ENCODE measurements around the gene ABHD1.

Gene ABHD1

DNA sequence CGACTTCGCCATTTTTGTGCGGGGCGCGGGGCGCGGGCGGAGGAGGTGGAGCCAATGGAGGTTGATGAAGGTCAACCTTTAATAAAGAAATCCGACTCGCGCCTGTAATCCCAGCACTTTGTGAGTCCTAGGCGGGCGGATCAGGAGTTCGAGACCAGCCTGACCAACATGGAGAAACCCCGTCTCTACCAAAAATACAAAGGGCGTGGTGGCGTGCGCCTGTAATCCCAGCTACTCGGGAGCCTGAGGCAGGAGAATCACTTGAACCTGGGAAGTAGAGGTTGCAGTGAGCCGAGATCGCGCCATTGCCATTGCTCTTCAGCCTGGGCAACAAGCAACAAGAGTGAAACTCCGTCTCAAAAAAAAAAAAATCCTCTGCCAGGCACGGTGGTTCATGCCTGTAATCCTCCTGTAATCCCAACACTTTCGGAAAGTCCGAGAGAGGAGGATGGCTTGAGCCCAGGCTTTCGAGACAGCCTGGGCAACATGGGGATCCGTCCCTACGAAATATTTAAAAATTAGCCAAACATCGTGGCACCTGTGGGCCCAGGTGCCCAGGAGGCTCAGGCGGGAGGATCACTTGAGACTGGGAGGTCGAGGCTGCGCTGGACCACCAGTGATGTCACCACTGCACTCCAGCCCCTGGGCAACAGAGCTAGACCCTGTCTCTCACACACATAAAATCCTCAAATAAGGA lies 11.3 kb downstream of the ABHD1 start:
- no peak for DNase-seq (ENCODE audit: low read depth in 2 of 3, low spot score in 1 of 3)

DNA sequence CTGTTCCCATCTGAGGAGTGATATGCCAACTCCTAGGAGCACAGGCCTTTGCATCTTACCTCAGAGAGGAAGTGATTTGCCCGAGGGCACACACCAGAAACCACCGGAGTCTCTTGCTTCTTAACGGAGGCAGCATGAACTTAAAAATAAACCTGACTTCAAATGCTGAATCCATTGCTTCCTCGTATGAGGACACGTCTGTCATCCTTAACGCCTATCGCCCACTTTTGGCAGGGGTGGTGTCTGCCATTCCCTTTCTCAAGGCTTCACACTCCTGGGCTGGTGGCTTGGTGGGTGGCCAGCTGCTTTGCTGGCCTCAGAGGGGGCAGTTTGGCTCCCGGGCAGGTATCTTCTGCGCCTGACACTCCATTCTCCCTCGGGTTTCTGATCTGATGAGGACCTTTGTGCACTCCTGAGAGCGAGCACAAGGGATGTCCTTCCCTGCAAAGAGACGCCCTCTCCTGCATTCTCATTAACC lies 11.9 kb downstream of the ABHD1 start:
- no peak for DNase-seq (ENCODE audit: low read depth in 2 of 3, low spot score in 1 of 3)

DNA sequence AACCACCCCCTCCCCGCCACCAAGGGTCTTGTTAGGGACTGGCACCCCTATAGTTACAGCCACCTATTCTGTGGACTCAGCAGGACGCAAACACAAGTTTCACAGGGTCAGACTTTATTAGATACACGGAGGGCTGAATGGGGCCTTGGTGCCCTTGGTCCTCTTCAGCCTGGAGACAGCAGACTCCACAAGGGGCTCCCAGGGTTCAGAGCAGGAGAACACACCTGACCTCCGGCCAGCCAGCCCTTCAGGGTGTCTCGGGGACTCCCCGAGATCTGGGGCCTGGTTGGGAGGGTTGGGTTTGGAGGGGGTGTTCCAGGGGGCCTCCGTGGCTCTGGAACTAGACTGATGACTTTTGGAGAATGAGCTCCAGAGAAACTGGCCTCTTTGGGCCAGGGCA lies 13.1 kb downstream of the ABHD1 start:
- DNase-seq (ENCODE audit: low read depth in 2 of 3, low spot score in 1 of 3), result no peak

DNA sequence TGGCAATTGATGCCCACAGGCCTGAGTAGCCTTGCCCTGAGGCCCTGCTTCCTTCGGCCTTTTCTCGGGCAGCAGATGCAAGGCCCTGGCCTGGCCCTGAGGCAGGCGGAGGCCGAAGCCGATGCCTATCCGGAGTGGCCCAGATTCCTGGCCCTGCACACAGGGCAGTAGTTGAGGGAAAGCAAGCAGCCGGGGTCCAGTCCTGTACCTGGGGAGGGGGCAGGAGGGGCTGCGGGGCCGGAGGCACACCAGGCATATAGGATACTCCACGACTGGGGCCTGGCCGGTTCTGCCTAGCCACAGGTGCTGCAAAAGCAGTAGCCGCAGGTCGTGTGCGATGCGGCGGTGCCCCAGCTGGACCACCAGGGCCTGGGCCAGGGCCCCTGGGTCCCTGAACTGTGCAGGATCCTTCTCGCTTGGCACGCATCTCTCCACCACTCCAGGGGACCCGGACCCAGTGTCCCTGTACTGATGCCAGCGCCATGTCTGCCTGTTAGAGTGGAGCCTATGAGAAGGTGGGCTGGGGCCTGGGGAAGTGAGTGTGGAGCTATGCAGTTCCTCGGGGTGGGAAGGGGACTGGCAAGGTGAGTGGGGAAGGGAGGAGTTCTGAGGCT lies 13.8 kb downstream of the ABHD1 start:
- DNase-seq (ENCODE audit: low read depth in 2 of 3, low spot score in 1 of 3), result no peak

DNA sequence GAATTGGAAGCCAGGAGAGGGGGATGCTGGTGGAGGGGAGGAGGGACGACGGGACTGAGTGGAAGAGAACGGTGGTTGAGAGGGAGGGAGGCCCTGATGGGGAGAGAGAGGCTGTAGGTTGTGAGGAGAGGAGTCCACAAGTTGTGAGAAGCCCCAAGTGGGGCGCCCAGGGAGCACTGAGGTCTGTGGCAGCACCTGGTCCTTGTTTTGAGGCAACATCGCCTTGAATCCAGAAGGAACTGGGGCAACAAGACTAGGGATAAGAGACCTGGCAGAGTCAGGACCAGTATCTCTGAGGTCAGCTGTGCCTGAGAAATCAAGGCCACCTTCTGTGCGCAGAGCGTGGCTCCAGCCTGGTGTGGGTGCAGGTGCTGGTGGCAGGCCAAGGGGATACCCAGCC lies 14.5 kb downstream of the ABHD1 start:
- no peak for DNase-seq (ENCODE audit: low read depth in 2 of 3, low spot score in 1 of 3)

DNA sequence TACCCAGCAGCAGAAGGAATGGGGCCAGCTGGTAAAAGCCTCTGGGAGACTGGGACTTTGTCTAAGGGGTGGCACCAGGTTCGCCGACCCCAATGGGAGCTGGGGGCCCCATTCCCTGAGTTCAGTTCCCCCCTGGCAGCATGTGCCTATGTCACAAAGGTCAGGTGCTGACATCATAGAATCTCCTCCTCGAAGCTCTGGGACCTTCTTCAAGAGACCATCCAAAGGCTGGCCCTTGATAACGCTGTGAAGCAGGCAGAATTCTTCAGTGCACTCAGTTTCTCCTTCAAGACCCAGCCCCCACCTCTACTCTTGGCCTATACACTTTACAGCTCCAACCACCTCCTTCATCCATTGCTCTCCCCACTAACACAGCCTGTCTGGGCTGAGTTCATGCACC lies 15.7 kb downstream of the ABHD1 start, which contains the start of gene PRR30:
TSS of gene PRR30 (minus strand) at position 101 of the 400 bp plus-strand sequence. CDS start 1,081 bp downstream, outside the sequence.
- no peak for DNase-seq (ENCODE audit: low read depth in 2 of 3, low spot score in 1 of 3)

DNA sequence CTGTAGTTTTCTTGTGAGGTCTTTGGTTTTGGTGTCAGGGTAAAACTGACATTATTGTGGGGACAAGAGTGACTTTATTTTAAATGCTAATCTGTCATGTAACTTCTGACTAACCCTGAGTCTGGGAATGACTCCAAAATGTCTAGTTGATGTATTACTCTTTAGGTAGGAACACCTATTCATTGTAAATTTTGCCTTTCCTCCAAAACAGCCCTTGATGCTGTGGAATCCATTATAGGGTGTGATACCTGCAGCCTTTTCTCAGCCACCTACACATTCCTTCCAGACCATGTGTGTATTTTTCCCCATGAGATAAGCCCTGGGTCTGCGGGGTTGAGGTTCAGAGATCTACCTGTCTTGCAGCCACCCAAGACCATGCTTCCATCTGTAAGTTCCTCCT lies 19.7 kb downstream of the ABHD1 start:
- DNase-seq (ENCODE audit: low read depth in 2 of 3, low spot score in 1 of 3), result no peak

DNA sequence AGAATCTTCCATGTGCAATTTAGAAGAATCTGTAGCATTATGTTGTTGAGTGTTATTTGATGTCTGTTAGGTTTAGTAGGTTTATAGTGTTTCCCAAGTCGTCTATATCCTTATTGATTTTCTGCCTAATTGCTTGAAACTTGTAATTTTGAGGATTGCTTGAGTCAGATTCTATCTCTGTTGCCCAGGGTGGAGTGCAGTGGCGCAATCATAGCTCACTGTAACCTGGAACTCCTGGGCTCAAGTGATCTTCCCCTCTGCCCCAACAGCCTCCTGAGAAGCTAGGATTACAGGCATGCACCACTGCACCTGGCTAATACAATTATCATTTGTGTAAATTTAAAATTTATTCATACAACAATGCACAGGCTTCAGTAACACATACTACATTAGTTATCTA lies 22.1 kb downstream of the ABHD1 start:
- no peak for DNase-seq (ENCODE audit: low read depth in 2 of 3, low spot score in 1 of 3)

DNA sequence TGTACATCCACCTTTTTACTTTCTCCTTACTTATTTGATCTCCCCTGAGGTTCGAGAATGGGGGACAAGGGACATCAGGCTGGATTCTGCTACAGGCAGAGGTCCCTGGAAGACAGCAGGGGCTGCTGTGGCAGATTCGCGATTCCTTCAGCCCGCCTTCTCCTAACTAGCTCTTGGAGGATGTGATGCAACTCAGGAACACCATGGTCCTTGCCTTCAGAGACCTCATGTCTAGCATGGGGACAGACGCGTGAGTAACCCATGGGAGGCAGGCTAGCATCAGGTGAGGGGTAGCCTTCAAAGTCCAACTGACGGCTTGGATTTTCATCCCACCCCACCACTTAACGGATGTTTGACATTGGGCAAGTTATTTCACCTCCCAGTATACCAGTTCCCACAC lies 24.3 kb downstream of the ABHD1 start:
- DNase-seq (ENCODE audit: low read depth in 2 of 3, low spot score in 1 of 3), result no peak

DNA sequence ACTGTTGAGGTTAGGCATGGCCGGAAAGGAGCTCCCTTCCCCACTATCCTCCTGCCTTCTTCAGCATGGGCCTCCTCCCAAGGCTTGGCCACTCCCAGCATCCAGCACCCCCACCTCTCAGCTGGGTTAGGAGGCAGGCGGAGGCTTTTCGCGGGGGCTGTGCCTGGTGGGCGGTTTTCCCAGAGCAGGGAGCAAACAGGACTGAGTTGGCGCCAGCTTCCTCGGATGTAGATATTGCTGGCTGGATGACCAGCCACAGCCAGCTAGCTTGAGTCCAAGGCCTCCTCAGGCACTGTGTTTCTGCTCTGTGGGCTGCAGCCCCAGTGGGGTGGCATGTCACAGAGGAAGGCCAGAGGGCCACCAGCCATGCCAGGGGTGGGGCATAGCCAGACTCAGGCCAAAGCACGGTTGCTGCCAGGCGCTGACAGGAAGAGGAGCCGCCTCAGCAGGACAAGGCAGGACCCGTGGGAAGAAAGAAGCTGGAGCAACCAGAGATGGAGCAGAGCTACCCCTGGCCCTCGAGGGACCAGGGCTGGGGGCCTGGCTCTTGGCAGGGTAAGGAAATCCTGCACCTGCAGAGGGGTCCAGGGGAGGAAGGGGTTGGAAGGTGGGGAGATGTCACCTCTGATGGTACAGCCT lies 25.3 kb downstream of the ABHD1 start, which contains the start of gene TCF23:
TSS of gene TCF23 (plus strand) at position 204 of the 639 bp plus-strand sequence. CDS start at position 334, 130 bp downstream.
- DNase-seq (ENCODE audit: low read depth in 2 of 3, low spot score in 1 of 3), result no peak

DNA sequence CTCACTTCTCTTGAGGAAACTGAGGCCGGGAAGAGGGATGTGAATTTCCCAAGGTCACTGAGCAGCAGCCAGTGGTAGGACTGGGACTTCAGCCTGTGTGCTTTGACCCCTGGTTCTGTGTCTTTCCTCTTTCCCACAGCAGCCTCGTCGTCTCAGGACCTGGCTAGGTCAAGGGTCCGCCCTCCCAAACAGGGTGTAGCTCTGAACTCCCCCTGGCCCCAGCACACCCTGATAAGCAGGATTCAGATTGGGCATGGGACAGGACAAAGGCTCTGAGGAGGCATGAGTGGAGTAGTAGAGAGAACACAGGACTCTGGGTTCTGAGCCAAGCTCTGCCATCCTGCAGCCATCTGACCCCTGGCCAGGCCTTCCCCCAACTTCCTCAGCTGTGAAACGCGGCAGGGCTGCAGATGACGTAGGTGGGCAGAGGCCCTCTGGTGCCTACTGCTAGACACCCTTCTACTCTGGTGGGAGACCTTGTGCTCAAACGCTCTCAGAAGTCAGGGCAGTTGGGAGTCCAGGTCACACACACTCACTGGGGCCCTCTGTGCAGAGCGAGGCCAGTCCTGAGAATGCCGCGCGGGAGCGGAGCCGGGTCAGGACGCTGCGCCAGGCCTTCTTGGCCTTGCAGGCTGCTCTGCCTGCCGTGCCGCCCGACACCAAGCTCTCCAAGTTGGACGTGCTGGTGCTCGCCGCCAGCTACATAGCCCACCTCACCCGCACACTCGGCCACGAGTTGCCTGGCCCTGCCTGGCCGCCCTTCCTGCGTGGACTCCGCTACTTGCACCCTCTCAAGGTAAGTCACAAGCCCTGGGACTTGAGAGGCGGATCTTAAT lies 26.2 kb downstream of the ABHD1 start:
- no peak for DNase-seq (ENCODE audit: low read depth in 2 of 3, low spot score in 1 of 3)

DNA sequence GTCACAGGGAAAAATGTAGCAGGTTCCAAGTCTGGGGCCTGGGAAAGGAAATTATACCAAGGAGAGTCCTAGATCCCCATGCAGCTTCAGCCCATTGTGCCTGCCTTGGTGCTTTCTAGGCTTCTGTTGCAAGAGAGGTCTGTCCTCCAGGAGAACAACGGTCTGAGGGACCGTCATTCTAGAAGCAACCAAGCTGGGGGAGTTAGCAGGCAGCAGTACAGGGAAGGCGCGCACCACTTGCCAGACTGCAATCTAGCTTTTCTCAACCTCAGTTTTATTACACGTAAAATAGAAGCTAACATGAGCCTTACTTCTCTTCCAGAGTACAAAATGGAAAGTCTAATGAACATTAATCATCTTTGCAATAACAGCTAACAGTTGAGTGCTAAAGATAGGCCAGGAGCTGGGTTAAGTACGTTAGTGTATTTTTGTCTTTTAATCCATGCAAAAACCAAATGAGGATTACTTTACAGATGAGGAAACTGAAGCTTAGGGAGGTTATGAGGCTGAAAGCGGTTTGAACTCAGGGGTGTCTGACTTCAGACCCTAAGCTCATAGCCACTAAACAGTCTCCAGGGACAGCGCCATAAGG lies 27.1 kb downstream of the ABHD1 start:
- DNase-seq (ENCODE audit: low read depth in 2 of 3, low spot score in 1 of 3), result no peak

DNA sequence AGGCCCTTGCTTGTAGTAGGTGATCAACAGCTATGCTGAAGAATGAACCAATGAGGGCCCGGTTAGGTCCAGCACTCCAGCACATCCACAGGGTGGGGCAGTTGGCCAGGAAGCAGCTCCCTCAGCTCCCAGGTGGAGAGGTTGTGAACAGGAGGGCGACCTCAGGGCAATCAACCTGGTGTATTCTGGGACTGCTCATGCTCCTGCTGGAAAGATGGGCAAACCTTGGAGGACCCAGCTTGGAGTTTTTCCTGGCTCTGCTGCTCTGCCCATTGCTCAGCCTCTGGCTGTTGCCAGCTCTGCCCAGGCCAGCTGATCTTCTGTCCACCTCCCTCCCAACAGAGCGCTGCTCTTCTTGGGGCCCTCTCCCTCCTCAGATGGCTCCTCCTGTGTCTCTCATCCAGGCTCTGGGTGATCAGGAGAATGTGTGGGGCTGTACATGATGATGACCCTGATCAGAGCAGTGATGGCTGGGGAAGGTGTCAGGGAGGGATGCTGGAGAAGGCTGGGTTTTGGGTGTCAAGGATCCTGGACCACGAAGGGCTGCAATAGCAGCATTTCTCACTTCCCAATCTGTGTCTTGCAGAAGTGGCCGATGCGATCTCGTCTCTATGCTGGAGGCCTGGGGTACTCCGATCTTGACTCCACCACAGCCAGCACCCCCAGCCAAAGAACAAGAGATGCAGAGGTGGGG lies 28.6 kb downstream of the ABHD1 start:
- no peak for DNase-seq (ENCODE audit: low read depth in 2 of 3, low spot score in 1 of 3)

DNA sequence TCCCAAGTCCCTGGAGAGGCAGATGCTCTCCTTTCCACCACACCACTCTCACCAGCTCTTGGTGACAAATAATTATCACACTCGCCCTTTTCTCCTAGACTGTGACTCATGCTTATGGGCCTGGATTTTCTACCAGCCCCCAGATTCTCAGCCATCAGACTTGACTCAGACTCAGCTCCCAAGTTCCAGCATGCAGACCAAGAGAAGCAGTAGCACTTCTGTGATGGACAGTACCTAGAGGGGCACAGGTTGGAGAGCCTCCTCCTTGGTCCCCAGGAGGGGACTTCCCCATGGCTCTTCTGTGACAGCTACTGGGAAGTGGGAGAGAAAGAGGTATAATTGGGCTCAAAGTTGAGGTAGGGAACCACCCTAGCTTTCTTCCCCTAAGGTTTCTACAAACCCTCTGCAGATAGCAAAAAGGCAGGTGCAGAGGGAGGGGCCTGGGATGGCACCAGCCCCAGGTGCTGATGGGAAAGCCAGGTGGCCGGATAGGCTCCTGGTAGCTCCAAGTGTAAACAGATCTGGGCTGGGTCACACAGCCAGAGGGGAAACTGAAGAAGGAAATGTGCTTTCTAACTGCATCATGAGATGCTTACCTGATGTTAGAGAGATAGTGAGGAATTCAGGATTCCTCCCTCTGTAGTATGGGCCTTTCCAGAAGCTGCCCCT lies 29.3 kb downstream of the ABHD1 start:
- DNase-seq (ENCODE audit: low read depth in 2 of 3, low spot score in 1 of 3), result no peak

DNA sequence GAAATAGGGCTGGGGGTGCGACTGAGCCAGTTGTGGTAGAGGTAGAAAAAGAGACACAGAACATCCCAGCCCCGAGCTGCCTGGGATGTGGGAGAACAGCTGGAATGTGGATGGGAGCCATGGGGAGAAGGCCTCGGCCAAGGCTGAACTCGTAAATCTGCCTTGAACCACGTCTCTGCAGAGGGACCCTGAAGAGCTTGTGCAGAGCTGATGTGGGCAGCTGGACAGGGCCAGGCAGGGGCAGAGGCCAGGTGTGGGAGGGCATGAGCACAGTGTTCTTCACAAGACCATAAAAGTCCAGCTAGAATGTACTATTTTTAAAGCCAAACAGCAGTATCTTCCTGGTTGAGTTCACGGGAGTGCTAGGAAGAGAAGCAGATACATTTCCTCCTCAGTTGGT lies 30.9 kb downstream of the ABHD1 start:
- DNase-seq (ENCODE audit: low read depth in 2 of 3, low spot score in 1 of 3), result no peak

DNA sequence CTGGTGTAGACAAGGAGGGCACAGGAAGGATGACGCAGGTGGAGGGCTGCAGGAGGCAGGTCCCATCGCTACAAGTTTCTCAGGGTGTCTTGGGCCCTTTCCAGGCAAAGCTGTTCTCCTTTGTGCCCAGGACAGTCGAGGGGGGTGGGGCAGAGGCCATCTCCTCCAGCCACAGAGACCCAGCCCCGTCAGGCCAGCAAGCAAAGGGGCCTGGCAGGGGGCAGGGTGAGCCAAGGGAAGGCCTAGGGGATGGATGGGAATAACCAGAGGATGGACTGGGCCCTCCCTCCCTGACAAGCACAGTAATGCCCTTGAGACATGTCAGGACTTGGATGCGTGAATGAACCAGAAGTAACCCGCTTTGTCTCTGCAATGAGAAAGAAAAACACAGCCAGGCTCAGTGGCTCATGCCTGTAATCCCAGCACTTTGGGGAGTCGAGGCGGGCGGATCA lies 31.5 kb downstream of the ABHD1 start:
- DNase-seq (ENCODE audit: low read depth in 2 of 3, low spot score in 1 of 3), result no peak

DNA sequence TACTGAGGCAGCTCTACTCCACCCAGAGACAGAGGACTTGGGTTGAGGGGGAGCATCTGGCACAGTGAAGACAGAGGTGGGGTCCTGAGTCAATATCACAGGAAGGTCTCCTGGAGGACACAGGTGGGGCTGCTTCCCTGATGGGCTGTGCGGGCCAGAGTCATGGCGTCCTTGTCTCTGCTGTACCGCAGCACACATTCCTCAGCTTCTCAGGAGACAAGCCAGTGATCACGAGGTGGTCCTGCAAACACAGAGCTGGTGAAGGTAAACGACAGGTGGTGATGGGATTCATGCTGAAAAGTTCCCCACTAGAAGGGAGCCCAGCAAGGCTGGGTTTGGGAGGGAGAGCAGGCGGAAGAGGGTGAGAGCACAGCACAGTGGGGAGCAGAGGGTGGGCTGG lies 34.9 kb downstream of the ABHD1 start:
- DNase-seq (ENCODE audit: low read depth in 2 of 3, low spot score in 1 of 3), result no peak

DNA sequence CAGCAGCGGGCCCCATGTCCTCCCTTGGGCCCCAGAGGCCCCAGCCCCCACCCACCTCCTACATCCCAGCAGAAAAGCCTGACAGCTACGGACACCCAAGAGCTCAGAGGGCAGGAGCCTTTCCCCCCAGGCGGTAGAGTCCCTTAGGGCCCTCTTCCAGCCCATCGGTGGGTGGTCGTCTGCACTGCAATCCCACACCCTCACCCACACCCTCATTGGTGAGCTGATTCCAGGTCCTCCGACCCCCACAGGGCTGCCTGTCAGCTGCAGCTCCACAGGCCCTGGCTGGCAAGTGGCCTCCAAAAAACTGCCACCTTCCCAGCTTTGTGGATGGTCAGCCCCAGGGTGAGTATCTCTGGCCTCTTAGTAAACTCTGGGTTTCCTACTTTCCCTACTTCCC lies 35.7 kb downstream of the ABHD1 start:
- no peak for DNase-seq (ENCODE audit: low read depth in 2 of 3, low spot score in 1 of 3)

DNA sequence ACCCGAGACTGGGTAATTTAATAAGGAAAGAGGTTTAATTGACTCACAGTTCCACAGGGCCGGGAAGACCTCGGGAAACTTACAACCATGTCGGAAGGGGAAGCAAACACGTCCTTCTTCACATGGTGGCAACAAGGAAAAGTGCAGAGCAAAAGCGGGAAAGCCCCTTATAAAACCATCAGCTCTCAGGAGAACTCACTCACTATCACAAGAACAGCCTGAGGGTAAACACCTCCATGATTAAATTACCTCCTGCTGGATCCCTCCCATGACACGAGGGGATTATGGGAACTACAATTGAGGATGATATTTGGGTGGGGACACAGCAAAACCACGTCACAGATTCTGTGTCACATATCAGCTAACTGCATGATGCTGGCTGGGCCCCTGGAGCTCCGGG lies 36.6 kb downstream of the ABHD1 start:
- DNase-seq (ENCODE audit: low read depth in 2 of 3, low spot score in 1 of 3), result no peak
